HEK293T (cell line): ENCODE data around the gene MACROD2.

ENCODE experiments used
- CTCF ChIA-PET: fragments of 350-600 bp; formaldehyde crosslinking; extraction: SDS; loops from one replicate; lab custom pipeline; 2021; ENCODE audit warnings: antibody characterized with exemption, inconsistent platforms; lab: Yijun Ruan, JAX
- POLR2A ChIA-PET: fragments of 350-600 bp; formaldehyde crosslinking; extraction: SDS; loops from one replicate; lab custom pipeline; 2020; ENCODE audit warnings: antibody characterized with exemption, inconsistent platforms; lab: Yijun Ruan, JAX
- DNase-seq: peaks from one replicate; pipeline ENCODE4 v3.0.0; 2012; ENCODE audit warnings: mixed read lengths; ENCODE audit errors: extremely low spot score
- ARNT ChIP-seq: fragments of 450-650 bp; IDR thresholded peaks from 2 replicates; pipeline ENCODE4 v1.6.1; 2017; ENCODE audit warnings: mild to moderate bottlenecking
- BHLHE40 ChIP-seq: fragments of 450-650 bp; IDR thresholded peaks from 2 replicates; pipeline ENCODE4 v1.6.1; 2016; ENCODE audit warnings: mild to moderate bottlenecking, moderate library complexity, borderline replicate concordance
- CTBP1 ChIP-seq: fragments of 450-650 bp; IDR thresholded peaks from 2 replicates; pipeline ENCODE4 v1.6.1; 2016; ENCODE audit warnings: borderline replicate concordance
- ELF4 ChIP-seq: fragments of 450-650 bp; IDR thresholded peaks from 2 replicates; pipeline ENCODE4 v1.6.1; 2017; ENCODE audit warnings: antibody characterized with exemption
- FOXA1 ChIP-seq: fragments of 450-650 bp; IDR thresholded peaks from 2 replicates; pipeline ENCODE4 v1.6.1; 2016; ENCODE audit warnings: mild to moderate bottlenecking
- FOXK2 ChIP-seq: fragments of 450-650 bp; IDR thresholded peaks from 2 replicates; pipeline ENCODE4 v1.6.1; 2016; ENCODE audit warnings: mild to moderate bottlenecking
- FOXM1 ChIP-seq: fragments of 450-650 bp; IDR thresholded peaks from 2 replicates; pipeline ENCODE4 v1.6.1; 2017; ENCODE audit warnings: mild to moderate bottlenecking, borderline replicate concordance
- HDGF ChIP-seq: fragments of 450-650 bp; IDR thresholded peaks from 2 replicates; pipeline ENCODE4 v1.6.1; 2017; ENCODE audit warnings: antibody characterized with exemption, borderline replicate concordance
- L3MBTL2 ChIP-seq: fragments of 450-650 bp; conservative IDR thresholded peaks from 2 replicates; pipeline ENCODE4 v1.6.1; 2016; ENCODE audit warnings: mild to moderate bottlenecking
- LEF1 ChIP-seq: fragments of 450-650 bp; IDR thresholded peaks from 2 replicates; pipeline ENCODE4 v1.6.1; 2017; ENCODE audit warnings: mild to moderate bottlenecking, borderline replicate concordance
- NFRKB ChIP-seq: fragments of 450-650 bp; IDR thresholded peaks from 2 replicates; pipeline ENCODE4 v1.6.1; 2016; ENCODE audit warnings: mild to moderate bottlenecking, moderate library complexity
- SP1 ChIP-seq: fragments of 450-650 bp; IDR thresholded peaks from 2 replicates; pipeline ENCODE4 v1.6.1; 2017
- SUZ12 ChIP-seq: fragments of 450-650 bp; IDR thresholded peaks from 2 replicates; pipeline ENCODE4 v1.6.1; 2016; ENCODE audit warnings: mild to moderate bottlenecking
- TARDBP ChIP-seq: fragments of 450-650 bp; IDR thresholded peaks from 2 replicates; pipeline ENCODE4 v1.6.1; 2016
- ZNF384 ChIP-seq: fragments of 450-650 bp; IDR thresholded peaks from 2 replicates; pipeline ENCODE4 v1.6.1; 2016
- TF ChIP-seq, protein P1 (sequence below): fragments of 450-650 bp; IDR thresholded peaks from 2 replicates; pipeline ENCODE4 v1.6.1; 2016

Gene MACROD2

GRCh38 chr20:14712302-14712739 is 717.0 kb downstream of the MACROD2 start:
- POLR2A ChIA-PET = no interaction called here
- DNase-seq = no peak
- TF ChIP-seq ZNF384 = no peak
- TF ChIP-seq, protein P1, sequence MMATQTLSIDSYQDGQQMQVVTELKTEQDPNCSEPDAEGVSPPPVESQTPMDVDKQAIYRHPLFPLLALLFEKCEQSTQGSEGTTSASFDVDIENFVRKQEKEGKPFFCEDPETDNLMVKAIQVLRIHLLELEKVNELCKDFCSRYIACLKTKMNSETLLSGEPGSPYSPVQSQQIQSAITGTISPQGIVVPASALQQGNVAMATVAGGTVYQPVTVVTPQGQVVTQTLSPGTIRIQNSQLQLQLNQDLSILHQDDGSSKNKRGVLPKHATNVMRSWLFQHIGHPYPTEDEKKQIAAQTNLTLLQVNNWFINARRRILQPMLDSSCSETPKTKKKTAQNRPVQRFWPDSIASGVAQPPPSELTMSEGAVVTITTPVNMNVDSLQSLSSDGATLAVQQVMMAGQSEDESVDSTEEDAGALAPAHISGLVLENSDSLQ = no peak
- no peak for TF ChIP-seq FOXM1
- no peak for TF ChIP-seq L3MBTL2
- no peak for TF ChIP-seq SUZ12
- TF ChIP-seq BHLHE40 = no peak
- CTCF ChIA-PET = no interaction called here

DNA sequence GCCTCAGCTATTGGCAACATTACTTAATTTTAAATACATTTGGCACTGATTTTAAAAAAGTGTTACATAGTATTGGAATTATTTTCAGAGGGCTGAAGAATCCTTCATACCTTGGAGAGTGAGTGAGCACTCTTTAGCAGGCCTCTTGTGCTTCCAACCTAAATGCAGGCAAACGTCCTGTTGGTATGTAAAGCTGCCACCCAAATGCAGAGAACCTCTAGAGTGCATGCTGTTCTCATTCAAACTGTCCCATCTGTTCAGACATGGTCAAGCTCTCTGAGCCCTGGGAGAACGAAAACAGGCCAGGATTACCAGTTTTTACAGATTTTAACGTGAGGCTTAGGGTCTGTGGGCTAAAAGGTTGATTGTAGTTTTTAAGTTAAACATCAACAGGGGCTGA is 720.1 kb downstream of the MACROD2 start:
- ChIA-PET POLR2A (interaction anchor here (1.0 kb wide), 1 partner anchor 22 kb away, joined by 3 read pairs; no protein-coding TSS in a partner anchor), CTCF (no interaction called here)
- TF ChIP-seq ZNF384 = no peak
- no peak for TF ChIP-seq LEF1
- TF ChIP-seq FOXA1 = no peak
- TF ChIP-seq FOXM1 = no peak
- no peak for TF ChIP-seq NFRKB
- TF ChIP-seq SP1 = no peak
- no peak for TF ChIP-seq SUZ12
- DNase-seq = no peak

GRCh38 chr20:14716351-14716801 is 721.1 kb downstream of the MACROD2 start:
- TF ChIP-seq BHLHE40 = no peak
- no peak for TF ChIP-seq TARDBP
- TF ChIP-seq FOXK2 = no peak
- TF ChIP-seq FOXM1 = no peak
- TF ChIP-seq NFRKB = no peak
- no peak for TF ChIP-seq LEF1
- TF ChIP-seq HDGF = no peak
- no peak for TF ChIP-seq L3MBTL2
- TF ChIP-seq ZNF384 = no peak
- TF ChIP-seq ELF4 = no peak
- no peak for TF ChIP-seq CTBP1
- TF ChIP-seq ARNT = no peak
- no peak for TF ChIP-seq FOXA1
- TF ChIP-seq, protein P1 = no peak
- TF ChIP-seq SUZ12 = no peak
- ChIA-PET POLR2A (no interaction called here), CTCF (no interaction called here)
- DNase-seq = no peak

DNA sequence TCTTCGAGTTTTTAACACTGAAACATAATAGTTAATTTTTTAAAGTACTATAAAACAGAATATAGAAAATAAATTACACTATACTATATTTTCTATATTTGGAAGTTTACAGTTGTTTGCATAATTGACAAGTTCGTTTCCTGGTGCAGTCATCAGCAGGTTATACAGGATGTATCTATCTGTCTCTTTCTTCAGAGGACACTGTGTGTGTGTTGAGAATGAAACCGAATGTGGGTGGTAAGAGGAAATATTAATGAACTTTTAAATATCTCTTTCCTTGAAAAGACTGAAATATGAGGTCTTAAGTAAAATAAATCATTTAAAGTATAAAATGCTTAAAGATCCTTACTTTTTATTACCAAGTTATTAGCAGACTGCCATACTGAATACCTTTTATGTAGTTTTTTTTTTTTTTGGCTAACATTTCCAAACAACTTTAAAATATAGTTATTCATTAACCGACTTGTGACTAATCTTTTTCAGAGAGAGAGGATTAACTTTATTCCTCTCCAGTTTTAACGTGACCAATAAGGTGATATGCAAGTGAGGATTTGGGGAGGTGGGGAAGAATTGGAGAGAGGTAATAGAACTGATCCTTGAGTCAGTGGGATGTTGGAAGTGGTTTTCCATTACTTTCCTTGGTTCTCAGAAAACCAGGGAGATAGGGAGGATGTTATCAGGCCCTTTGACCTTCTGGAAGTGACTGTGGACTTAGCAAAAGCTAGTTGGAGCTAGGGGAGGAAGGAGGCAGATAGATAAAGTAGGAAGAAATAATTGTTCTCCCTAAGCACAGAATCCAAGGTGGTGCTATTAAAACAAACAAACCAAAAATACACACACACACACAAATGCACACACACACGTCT is 722.1 kb downstream of the MACROD2 start:
- no peak for DNase-seq

DNA sequence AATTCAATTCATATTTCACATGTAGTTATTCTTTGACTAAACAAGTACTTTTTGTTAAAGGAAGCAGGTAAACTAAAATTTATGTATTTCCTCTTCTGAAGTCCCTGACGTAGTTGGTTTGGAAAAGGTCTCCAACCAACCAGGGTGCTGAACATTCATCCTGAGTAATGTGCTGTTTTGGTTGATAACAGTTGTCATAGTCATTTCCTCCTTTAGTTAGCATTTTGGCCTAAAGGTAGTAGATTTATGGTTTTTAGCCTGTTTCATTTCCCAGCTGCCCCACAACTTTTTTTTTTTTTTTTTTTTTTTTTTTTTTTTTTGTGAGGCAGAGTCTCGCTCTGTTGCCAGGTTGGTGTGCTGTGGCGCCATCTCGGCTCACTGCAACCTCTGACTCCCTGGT is 724.9 kb downstream of the MACROD2 start:
- ChIA-PET CTCF (no interaction called here), POLR2A (no interaction called here)
- TF ChIP-seq BHLHE40 (no peak), NFRKB (no peak), SP1 (no peak), L3MBTL2 (no peak), SUZ12 (no peak), HDGF (no peak)
- DNase-seq = no peak

More for the DNA sequence above, 722.1 kb downstream of the MACROD2 start:
- no peak for TF ChIP-seq L3MBTL2
- TF ChIP-seq SUZ12 = no peak
- TF ChIP-seq, protein P1 = no peak
- no peak for TF ChIP-seq HDGF
- no peak for TF ChIP-seq NFRKB
- TF ChIP-seq FOXM1 = no peak
- TF ChIP-seq FOXA1 = no peak
- TF ChIP-seq TARDBP = no peak
- TF ChIP-seq BHLHE40 = no peak
- no peak for TF ChIP-seq ELF4
- TF ChIP-seq LEF1 = no peak
- TF ChIP-seq CTBP1 = no peak
- TF ChIP-seq ARNT = no peak
- ChIA-PET POLR2A (no interaction called here), CTCF (no interaction called here)

- POLR2A ChIA-PET = no interaction called here
Measured at GRCh38 chr20:14721926-14722452, 726.7 kb downstream of the MACROD2 start.

More at GRCh38 chr20:14721926-14722452, 726.7 kb downstream of the MACROD2 start:
- DNase-seq = no peak
- no peak for TF ChIP-seq TARDBP
- TF ChIP-seq SUZ12 = no peak
- TF ChIP-seq BHLHE40 = no peak
- TF ChIP-seq ELF4 = no peak
- no peak for TF ChIP-seq L3MBTL2
- TF ChIP-seq SP1 = no peak
- no peak for TF ChIP-seq ARNT
- no peak for TF ChIP-seq FOXA1
- no peak for TF ChIP-seq FOXK2
- no peak for TF ChIP-seq HDGF
- TF ChIP-seq LEF1 = no peak
- no peak for TF ChIP-seq ZNF384
- TF ChIP-seq, protein P1 = no peak
- no peak for TF ChIP-seq CTBP1
- TF ChIP-seq FOXM1 = no peak
- no peak for TF ChIP-seq NFRKB
- CTCF ChIA-PET = no interaction called here
